ENCODE results near the gene PKIG.

The PKIG gene

DNA sequence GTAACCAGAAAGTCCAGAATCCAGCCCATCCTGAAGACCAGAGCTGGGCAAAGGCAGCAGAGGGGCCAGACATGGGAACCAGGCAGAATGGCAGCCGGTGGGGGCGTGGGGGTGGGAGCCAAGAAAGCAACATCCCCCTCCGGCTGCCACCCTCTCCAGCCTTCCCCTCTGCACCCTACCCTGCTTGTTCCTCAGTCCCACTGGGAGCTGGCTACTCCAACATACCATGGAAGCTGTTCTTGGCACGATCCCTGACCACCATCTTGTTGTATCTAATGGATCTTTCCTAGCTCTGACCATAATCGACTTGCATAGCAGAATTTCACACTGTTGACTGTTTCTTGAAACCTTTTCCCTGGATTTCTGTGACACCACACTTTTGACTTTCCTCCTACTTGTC, 38.9 kb downstream of the PKIG start:
- no peak for DNase-seq

DNA sequence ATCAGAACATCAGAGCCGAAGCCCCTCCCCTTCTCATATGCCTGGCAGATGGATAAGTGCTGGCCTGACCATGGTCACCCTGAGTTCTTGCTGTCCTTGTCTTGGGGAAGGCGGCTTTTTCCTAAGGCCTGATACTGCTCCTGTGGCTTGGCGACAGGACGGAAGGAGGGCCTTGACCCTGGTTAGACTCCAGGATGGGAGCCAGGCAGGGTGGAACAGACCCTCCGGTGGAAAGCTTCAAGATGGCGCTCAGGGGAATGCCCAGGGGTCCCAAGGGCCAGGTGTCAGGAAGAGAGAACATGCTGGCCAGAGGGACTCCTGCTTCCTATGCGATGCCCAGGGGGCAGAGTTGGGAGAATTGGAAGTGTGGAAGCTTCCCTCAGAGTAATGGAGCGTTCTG, 39.6 kb downstream of the PKIG start:
- no peak for DNase-seq

GRCh38 chr20:44622501-44623270, 40.3 kb downstream of the PKIG start:
- no peak for DNase-seq

- no peak for DNase-seq
Measured at GRCh38 chr20:44624152-44624551, 41.8 kb downstream of the PKIG start.

DNA sequence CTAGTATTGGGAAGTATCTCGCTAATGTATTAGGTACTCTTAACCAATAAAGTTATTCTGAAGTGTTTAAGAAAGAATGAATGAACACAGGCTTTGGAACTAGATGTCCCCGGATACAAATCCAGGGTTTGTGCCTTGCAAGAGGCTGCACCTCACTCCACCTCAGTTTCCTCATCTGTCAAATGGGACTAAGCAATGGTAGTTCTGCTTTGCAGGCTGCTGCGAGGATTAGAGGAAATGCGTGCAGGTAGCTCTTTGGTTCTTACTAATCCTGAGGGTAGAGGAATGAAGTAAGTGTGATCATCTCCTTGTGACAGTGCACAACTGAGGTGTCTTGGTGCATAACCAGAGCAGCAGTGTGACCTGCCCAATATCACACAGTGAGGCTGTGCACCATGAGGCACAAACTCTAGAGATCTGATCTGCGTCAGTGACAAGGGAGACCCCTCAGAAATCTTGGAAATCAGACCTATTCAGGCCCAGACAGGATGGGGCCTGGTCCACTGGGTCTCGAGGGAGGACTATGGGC, 42.4 kb downstream of the PKIG start:
- DNase-seq, result no peak

DNA sequence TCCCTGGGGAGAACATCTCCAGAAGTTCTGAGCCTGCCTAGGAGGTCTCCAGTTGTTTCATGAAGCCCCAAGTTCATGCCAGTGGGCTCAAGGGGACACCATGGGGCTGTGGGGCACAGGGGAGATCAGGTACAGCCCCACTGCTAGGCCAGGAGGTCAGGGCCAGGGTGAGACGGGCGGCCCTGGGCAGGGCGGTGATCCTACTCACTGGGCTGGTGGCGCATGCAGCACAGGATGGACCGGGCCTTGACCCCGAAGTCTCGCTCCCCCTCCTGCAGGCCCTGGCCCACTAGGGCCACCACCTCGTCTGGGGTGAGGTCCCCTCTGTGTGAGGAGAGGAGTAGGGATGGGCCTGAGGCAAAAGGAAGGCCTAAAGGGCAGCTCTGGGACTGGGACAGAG, 43.0 kb downstream of the PKIG start:
- no peak for DNase-seq

DNA sequence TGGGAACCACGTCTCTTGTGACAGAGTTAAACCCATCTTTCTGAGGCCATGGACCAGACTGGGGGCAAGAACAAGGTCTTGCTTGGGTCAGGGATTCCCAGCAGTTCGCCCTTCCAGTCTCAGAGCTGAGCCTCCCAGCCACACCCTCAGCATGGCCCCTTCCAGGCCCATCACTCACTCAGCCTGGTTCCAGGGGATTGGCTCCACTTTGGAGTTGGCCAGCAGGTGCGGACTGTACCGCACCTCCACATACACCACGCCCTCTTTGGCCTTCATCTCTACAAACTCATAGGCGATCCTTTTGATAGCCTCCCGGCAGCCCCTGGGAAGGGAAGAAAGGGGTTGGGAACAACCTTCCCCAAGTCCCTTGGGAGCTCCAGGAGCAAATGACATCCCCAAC, 43.9 kb downstream of the PKIG start:
- no peak for DNase-seq

- no peak for DNase-seq
Measured at GRCh38 chr20:44627364-44628010, 45.1 kb downstream of the PKIG start.

GRCh38 chr20:44629017-44629385, 46.6 kb downstream of the PKIG start:
- no peak for DNase-seq

GRCh38 chr20:44629542-44629941, 47.2 kb downstream of the PKIG start:
- no peak for DNase-seq

DNA sequence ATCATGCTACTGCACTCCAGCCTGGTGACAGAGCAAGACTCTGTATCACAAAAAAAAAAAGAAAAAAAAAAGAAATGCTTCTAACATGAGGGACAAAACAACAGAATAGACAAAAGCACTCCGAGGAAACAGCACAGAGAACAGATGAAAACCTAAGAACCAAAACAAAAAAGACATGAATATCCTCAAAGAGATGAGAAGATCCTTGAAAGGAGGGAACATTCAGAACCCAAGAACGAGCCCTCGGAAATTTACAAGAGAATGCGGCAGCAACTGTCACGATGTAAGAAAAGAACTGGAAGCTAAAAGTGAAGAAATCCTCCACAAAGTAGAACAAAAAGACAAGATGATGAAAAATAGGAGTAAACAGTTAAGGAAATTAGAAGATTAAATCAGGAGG, 47.9 kb downstream of the PKIG start:
- DNase-seq, result no peak

DNA sequence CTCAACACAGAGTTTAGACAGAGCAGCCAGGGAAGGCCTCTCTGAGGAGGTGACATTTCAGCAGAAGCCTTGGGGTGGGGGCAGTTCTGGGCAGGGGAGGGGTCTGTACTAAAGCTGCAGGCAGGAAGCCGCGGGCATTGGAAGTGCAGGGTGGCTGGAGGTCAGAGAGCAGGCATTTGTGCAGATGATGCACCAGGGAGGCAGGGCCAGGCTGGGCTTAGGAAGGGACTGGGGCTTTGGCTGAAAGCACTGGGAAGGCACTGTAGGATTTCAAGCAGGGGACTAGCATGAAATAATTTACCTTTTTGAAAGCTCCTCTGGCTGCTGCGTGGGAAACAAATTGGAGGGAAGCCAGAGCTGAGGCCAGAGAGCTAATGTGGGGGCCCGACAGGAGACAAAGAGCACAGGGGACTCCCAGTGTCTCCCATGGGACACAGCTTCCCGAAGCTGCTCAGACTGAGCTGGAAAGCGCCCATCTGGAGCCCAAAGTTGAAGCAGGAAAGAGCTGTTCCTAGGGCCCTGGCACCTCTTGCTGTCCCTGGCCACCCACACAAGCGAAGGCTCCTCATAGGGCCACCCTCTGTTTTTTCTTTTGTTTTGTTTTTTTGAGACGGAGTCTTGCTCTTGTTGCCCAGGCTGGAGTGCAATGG, 49.8 kb downstream of the PKIG start:
- DNase-seq, result no peak

GRCh38 chr20:44633187-44633810, 50.9 kb downstream of the PKIG start:
- no peak for DNase-seq

GRCh38 chr20:44633872-44634600, 51.7 kb downstream of the PKIG start:
- DNase-seq, result no peak

GRCh38 chr20:44635877-44636276, 53.5 kb downstream of the PKIG start:
- DNase-seq, result no peak

DNA sequence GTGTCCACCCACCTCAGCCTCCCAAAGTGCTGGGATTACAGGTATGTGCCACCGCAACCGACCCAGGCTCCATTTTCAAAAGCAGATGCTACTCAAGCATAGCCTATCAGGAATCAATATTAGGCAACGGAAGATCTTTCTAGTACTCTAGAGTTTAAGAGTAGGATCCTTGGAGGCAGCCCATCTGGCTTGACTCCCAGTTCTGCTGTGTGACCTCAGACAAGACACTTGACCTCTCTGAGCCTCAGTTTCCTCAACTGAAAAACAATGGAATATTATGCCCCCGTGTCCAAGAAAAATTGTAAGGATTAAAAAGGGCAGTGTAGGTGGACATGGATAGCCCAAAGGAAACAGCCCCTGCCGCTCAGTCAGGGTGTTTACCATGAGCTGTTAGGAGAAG, 54.7 kb downstream of the PKIG start:
- no peak for DNase-seq

- DNase-seq, result no peak
Measured at GRCh38 chr20:44637522-44638372, 55.4 kb downstream of the PKIG start.

GRCh38 chr20:44640522-44640921, 58.1 kb downstream of the PKIG start:
- no peak for DNase-seq

- no peak for DNase-seq
Measured at GRCh38 chr20:44641325-44641724, 58.9 kb downstream of the PKIG start.

DNA sequence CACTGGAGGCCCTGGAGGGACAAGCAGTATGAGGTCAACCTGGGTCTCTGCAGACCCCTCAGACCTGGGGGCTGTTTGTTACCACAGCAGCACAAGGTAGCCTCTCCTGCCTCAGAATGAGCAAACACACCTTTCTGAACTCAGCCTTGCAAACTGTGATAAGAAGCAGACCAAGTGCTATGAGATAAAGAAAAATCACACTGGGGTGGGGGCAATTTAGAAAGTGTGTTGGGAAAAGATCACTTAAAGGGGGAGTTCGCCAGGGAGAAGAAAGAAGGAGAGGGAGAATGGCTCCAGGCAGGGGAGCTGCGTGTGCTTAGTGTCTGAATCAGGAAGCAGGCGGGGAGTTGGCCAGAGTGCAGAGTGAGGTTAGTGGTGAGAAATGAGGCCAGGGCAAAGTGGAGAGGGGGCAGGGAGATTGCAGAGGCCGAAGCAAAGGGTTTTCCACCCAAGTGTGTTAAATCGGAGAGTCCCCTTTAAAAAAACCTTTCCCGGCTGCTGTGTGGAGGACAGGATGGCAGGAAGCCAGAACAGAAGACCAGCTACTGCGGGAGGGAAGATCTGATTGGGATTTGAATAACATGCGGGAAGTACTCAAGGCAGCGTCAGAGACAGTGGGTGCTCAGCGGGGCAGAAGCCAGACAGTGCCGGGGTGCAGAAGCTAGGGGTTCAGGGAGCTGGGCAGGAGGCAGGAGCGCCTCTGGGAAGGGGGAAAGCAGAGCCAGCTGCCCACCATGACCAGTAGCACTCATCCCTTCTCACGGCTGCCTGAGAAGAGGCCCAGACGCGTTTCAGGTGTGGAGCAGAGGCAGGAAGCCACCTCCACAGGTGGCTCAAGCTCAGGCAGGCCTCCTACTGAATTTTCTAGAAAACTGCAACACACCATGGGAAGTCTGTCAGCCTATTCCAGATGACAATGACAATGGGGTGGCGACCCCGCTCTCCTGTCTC, 60.1 kb downstream of the PKIG start:
- peak; percentile 48 to 65 for DNase-seq

GRCh38 chr20:44643154-44643519, 60.8 kb downstream of the PKIG start:
- DNase-seq, result no peak
